Measurements from ENCODE around the gene OPCML.

DNA sequence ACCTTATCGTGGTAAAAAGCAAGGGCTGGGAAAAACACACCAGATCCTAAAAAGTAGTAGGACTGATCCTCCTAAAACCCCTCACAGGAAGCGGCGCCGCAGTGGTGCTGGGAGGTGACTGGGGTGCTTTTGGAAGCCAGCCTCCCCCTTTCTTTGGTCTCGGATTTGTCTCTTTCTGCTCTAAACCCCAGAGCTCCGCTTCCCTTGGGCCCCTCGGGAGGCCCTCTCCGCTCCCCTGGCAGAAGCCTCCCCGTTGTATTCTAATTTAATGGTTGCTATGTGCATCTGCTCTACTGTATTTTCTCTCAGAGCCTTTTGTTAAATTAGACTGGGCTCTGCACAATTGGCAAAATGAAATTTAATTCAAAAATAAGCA is 587.7 kb downstream of the OPCML start:
- TF ChIP-seq, protein P1, sequence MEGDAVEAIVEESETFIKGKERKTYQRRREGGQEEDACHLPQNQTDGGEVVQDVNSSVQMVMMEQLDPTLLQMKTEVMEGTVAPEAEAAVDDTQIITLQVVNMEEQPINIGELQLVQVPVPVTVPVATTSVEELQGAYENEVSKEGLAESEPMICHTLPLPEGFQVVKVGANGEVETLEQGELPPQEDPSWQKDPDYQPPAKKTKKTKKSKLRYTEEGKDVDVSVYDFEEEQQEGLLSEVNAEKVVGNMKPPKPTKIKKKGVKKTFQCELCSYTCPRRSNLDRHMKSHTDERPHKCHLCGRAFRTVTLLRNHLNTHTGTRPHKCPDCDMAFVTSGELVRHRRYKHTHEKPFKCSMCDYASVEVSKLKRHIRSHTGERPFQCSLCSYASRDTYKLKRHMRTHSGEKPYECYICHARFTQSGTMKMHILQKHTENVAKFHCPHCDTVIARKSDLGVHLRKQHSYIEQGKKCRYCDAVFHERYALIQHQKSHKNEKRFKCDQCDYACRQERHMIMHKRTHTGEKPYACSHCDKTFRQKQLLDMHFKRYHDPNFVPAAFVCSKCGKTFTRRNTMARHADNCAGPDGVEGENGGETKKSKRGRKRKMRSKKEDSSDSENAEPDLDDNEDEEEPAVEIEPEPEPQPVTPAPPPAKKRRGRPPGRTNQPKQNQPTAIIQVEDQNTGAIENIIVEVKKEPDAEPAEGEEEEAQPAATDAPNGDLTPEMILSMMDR (conservative IDR thresholded peaks at IDR 0.05; ENCODE audit: low read depth, low read length), result no peak
- no peak for TF ChIP-seq EZH2 (IDR thresholded peaks at IDR 0.05; ENCODE audit: low read length, unreplicated experiment)

Data from PC-3 (cell line).